MG63 (cell line): ENCODE results near the gene TAF1C. TPM values are rescaled to one million over a fixed set of nuclear protein-coding genes. Genes with fewer than 3 reads are reported as not detected.

ENCODE experiments used
- DNase-seq: peaks from one replicate; pipeline ENCODE4 v3.0.0-alpha.2; 2020
- H3K27me3 ChIP-seq: fragments of 250-450 bp; sonication (Bioruptor Pico); 2 replicates; pipeline ENCODE4 v1.5.1; 2020; ENCODE audit warnings: mild to moderate bottlenecking, moderate library complexity
- H3K36me3 ChIP-seq: fragments of 250-450 bp; sonication (Bioruptor Pico); 2 replicates; pipeline ENCODE4 v1.5.1; 2020; ENCODE audit warnings: mild to moderate bottlenecking, moderate library complexity
- H3K4me3 ChIP-seq: fragments of 250-450 bp; sonication (Bioruptor Pico); 2 replicates; pipeline ENCODE4 v1.5.1; 2020; ENCODE audit warnings: mild to moderate bottlenecking, moderate library complexity
- H3K9me3 ChIP-seq: fragments of 250-450 bp; sonication (Bioruptor Pico); 2 replicates; pipeline ENCODE4 v1.5.1; 2020; ENCODE audit warnings: mild to moderate bottlenecking, moderate library complexity
- total RNA-seq: library from RNA; depleted of rRNA; stranded (reverse); fragments of >200 nt; shearing (Covaris generic); gene quantifications from 2 replicates; pipeline ENCODE4 v1.2.3, GENCODE V29; 2014; ENCODE audit warnings: low replicate concordance; rRNA removed

Gene TAF1C
- total RNA-seq, 1 experiment from 2014 or later: 16.6 TPM

DNA sequence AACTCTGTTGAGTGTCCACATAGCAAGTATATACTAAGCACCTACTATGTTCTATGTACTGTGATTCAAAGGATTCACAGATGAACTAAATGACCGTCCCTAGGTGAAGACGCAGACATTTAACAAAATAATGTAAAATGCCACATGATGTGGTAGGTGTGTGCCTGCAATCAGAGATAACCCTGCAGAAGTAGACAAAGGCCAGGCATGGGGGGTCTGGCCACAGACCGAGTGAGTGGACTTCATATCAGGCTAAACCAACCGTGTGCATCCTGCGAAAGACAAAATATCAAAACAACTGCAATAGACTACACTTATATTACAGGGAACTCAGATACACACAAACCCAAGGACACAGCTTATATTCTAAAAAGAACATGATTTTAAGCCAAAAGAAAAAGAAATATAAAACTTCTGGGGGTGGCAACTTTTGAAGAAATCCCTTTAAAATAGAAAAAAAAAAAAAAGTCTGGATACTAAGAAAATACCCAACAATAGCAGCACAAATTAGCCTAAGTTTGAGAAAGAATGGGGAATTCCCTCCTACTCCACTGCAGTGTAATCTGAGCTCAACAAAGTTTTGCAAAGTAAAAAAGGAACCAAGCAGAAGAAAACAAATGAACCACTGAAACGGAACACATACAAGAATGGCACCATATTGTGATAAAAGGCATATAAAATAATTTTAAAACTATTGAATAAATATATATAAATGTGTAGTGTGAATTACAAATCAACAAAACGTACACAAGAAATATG lies 54.2 kb downstream of the TAF1C start:
- no peaks in the 10 kb centered on the region for H3K36me3 ChIP-seq
- no peak for DNase-seq
- no peaks in the 10 kb centered on the region for H3K9me3 ChIP-seq
- H3K4me3 ChIP-seq: no peak overlapping the region
- no peaks in the 10 kb centered on the region for H3K27me3 ChIP-seq

DNA sequence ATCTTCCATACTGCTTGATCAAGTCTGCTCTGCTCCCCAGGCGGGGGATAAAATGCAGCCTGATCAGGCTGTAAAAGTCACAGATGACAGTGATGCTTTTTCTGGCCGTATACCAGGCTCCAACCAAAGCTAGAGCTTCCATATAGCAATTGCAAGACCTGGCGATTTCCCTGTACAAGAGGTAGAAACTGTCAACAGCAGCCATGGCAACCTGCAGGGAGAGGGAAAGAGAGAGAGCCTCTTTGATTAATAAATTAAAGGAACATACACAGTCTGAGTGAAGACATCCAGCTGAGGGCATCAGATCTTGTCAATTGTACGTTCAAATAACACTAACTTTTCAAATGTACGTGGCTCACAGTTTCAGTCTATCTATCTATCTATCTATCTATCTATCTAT lies 55.7 kb downstream of the TAF1C start:
- no peaks in the 10 kb centered on the region for H3K9me3 ChIP-seq
- H3K36me3 ChIP-seq: no peaks in the 10 kb centered on the region
- H3K4me3 ChIP-seq: no peak overlapping the region
- H3K27me3 ChIP-seq: no peaks in the 10 kb centered on the region
- DNase-seq: no peak

Other genes with a start within 250 kb of the TAF1C start
- 0.13 TPM in 1 of 2 replicates, not detected in the other for gene OSGIN1, start 233.8 kb downstream of the TAF1C start, total RNA-seq
- gene NECAB2, start 218.8 kb downstream of the TAF1C start, total RNA-seq: not detected in 2 replicates
- gene SLC38A8, start 144.3 kb downstream of the TAF1C start, total RNA-seq: not detected in 2 replicates
- 57.3 and 66.2 TPM in 2 replicates for gene MBTPS1, start 70.1 kb downstream of the TAF1C start, total RNA-seq
- 5.0 and 7.0 TPM in 2 replicates for gene HSDL1, start 41.9 kb downstream of the TAF1C start, total RNA-seq
- not detected in 2 replicates for gene DNAAF1, start 41.7 kb downstream of the TAF1C start, total RNA-seq
- gene ADAD2, start 4.1 kb upstream of the TAF1C start, total RNA-seq: not detected in 2 replicates
- gene KCNG4, start 53.0 kb upstream of the TAF1C start, total RNA-seq: not detected in 2 replicates
- 0.40 TPM in 1 of 2 replicates, not detected in the other for gene WFDC1, start 107.8 kb upstream of the TAF1C start, total RNA-seq
- gene ATP2C2, start 181.5 kb upstream of the TAF1C start, total RNA-seq: not detected in 2 replicates